Measurements from ENCODE around the gene TRAPPC10. TPM values are rescaled to one million over a fixed set of nuclear protein-coding genes. Genes with fewer than 3 reads are reported as not detected.
A peak's percentile ranks its signal among the peaks of the same experiment; 100 is the strongest.

TRAPPC10 gene
- total and polyA plus RNA-seq, 9 of the 15 experiments (the other 6 are each of a cell fraction or from before 2014, with no cell fraction given) = 1.1 to 33.8 (median 24.3) TPM

GRCh38 chr21:44011579-44012473 lies at the start of gene TRAPPC10 (continued):
- TF ChIP-seq NFYB (IDR thresholded peaks at IDR 0.05; ENCODE audit: extremely low read depth, insufficient read length) (no peak), ZNF445 (CRISPR knock-in tag; IDR thresholded peaks at IDR 0.05; ENCODE audit: low read depth) (no peak), IFI16 (CRISPR knock-in tag; IDR thresholded peaks at IDR 0.05) (no peak), HIVEP1 (CRISPR knock-in tag; IDR thresholded peaks at IDR 0.05) (no peak), SIN3B (IDR thresholded peaks at IDR 0.05; ENCODE audit: low read depth) (peak; percentile 88), TEAD2 (tag; IDR thresholded peaks at IDR 0.05) (no peak), MAFF (IDR thresholded peaks at IDR 0.05; ENCODE audit: low read length) (no peak), BCLAF1 (IDR thresholded peaks at IDR 0.05; ENCODE audit: borderline replicate concordance in 1 of 2, control insufficient read depth in 1 of 2, low read depth in 2 of 2, low read length in 1 of 2) (0 out of 4 replicates have a peak, but pooled peaks of 1 of the 2 experiments have one; percentile 24), AFF1 (IDR thresholded peaks at IDR 0.05; ENCODE audit: low read depth in 1 of 2, partially characterized antibody in 2 of 2) (no peak), TAF9B (IDR thresholded peaks at IDR 0.05; ENCODE audit: partially characterized antibody) (no peak), CHCHD3 (CRISPR knock-in tag; IDR thresholded peaks at IDR 0.05) (peak; percentile 58; the same call in 1 of the 2 replicates), SIRT6 (IDR thresholded peaks at IDR 0.05; ENCODE audit: low read depth, low read length) (no peak), ZNF133 (CRISPR knock-in tag; IDR thresholded peaks at IDR 0.05) (no peak), ZNF551 (CRISPR knock-in tag; IDR thresholded peaks at IDR 0.05) (no peak), ZFP91 (CRISPR knock-in tag; IDR thresholded peaks at IDR 0.05) (no peak), HNRNPLL (IDR thresholded peaks at IDR 0.05; ENCODE audit: low read depth, low read length, poor library complexity, severe bottlenecking) (no peak), KLF10 (CRISPR knock-in tag; IDR thresholded peaks at IDR 0.05) (no peak), MCM5 (IDR thresholded peaks at IDR 0.05; ENCODE audit: low read depth) (no peak)

All from K562 (cell line).